HL-60/S4 treated with phorbol 12-myristate 13-acetate at 8.2 ng/mL for 4 days and 3 days (cell line): ENCODE measurements around the gene NEDD1.

Source experiments
- in situ Hi-C: fragments of 300-500 bp; cut with MboI; formaldehyde crosslinking; loops from 2 replicates; pipeline ENCODE4 v1.15.0; 2022; ENCODE audit warnings: low sequenced_read_pairs

NEDD1 gene

GRCh38 chr12:96897421-96897820 lies 9.6 kb upstream of the NEDD1 start:
- in situ Hi-C loops, result no loop called here

DNA sequence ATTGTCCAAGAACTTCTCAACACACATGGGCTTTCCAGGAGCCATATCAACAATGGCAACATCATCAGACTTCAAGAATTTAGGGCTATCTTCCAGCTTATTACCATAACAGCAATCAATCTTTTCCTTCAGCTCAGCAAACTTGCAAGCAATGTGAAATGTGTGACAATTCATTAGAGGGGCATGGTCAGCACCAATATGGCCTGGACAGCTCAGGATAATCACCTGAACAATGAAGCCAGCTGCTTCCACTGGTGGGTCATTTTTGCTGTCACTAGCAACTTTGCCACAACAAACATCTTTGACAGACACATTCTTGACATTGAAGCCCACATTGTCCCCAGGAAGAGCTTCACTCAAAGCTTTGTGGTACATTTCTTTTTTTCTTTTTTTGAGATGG lies 5.9 kb upstream of the NEDD1 start:
- in situ Hi-C loops, result no loop called here

DNA sequence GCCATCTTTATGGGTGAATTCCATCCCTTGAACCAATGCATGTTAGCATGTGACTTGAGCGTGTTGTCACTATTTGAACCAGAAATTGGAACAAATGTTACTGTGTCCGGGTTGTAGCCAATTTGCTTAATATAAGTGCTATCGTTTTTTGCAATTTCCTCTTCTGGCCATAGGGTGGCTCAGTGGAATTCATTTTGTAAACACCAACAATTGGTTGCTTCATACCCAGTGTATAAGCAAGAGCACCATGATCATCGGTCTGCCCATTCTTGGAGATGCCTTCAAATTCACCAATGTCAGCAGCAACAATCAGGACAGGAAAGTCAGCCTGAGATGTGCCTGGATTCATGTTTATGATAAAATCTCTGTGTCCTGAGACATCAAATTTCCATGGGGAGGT lies 5.0 kb upstream of the NEDD1 start:
- in situ Hi-C loops, result no loop called here

DNA sequence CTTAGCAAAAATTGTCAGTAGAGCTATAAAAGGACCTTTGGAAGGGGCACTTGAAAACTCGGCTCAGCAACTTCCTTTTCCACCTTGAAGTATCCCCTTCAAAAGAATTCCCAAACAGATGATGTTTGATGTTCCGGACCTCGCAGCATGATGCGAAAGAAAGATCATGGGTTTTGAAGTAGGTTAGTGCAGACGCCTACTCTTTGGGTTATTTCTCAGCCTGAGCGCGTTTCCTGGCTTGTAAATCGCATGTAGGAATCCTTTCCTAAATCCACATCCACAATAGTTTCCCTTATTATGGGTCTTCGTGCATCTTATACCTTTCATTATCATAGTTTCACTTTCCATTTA lies 584 bp upstream of the NEDD1 start:
- in situ Hi-C loops, result no loop called here

- in situ Hi-C loops, result no loop called here
Measured at GRCh38 chr12:96907671-96908422, 790 bp downstream of the NEDD1 start.

- in situ Hi-C loops, result no loop called here
Measured at GRCh38 chr12:96908423-96908675, 1.3 kb downstream of the NEDD1 start.

DNA sequence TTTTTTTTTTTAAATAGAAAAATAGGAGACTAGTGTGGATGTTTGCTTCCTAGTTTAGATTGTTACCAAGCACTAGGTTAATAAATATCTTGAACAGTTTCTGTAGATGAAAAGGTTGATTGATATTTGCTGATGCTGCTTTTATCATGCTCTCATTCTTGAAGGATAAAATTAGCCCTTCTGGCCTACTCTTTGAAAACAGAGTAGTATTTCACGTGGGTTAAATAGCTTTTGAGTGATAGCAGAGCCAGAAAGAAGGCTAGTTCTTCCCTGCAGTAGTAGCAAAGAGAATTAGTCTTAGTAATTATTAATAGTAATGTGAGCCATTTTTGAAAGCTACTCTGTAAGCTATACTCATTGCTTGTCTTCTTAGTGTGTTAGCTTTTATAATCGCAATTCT lies 5.2 kb downstream of the NEDD1 start:
- in situ Hi-C loops, result no loop called here

DNA sequence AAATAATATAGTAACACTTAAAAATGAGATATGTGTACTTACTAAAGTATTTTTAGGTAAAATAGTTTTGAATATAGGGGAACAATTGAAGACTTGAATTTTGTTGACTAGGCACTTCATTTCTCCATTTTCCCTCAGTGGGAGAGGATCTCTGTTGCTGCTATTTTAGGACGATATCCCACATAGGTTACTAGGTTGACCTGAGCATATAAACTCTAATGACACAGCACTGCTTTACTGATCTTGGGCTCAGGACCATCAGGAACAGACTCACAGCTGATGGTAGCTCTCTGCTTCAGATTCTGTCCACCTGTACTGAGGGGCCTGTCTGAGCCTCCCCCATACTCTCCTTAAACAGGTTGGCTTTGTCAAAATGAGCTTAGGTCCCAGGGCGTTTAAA lies 5.9 kb downstream of the NEDD1 start:
- in situ Hi-C loops, result no loop called here

DNA sequence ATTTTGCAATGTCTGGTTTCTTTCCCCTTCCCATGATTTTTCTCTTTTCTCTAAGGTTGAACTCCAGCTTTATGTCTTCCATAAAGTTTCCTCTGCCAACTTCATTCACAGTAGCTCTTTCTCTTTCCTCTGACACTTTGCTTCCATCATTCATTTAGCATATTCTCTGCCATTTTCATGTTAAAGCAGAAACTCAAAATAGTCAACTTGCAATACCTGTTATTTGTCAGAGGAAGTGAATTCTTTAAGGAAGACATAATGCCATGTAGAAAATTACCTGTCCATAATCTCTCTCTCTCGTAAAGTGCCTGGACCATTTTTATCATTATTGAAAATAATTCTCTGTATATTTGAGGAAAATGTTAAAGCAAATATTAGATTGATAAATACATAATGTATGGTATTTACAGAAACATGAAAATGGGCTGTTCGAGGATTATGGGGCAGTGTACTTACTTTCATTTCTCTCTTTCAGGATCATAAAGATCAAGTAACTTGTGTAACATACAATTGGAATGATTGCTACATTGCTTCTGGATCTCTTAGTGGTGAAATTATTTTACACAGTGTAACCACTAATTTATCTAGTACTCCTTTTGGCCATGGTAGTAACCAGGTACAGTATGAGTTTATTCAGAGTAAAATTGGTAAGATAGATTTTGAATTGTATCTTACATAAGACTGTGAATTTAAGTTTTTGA lies 12.6 kb downstream of the NEDD1 start:
- in situ Hi-C loops, result no loop called here

DNA sequence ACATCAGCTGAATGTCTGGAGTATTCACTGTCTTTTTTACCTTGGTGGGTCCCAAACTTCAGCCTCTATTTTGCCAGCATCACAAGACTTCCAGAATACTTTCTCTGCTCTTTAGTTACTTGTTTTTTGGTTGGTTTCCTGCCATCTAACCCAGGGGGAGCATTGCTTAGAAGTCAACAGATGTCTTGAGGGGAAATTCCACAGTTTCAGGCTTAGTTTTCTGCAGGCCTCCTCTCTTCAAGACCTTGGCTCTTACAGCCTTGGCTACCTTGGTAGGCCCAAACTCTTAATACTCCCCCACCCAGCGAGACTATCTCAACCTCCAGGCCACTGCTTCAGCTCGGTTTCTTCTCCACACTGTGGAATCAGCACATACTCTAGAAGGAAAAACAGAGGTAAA lies 41.7 kb downstream of the NEDD1 start:
- in situ Hi-C loops, result no loop called here

DNA sequence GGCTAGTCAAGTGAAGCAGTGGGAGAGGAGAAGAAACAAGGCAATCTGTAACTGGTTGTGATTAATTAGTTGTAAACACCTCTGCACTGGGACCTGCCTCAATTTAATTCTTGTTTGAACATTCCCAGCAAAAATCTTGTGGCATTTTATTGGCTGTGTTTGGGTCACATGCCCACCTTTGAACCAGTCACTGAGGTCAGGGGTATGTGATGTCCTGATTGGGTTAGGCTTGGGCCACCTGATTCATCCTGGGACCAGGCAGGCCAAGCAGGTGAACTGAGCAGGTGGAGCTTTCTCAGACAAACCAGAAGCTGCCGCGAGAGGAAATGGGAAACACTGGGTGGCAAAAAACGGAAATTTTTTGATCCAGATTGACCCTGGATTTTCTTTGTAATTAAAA lies 72.5 kb downstream of the NEDD1 start:
- in situ Hi-C loops, result no loop called here

DNA sequence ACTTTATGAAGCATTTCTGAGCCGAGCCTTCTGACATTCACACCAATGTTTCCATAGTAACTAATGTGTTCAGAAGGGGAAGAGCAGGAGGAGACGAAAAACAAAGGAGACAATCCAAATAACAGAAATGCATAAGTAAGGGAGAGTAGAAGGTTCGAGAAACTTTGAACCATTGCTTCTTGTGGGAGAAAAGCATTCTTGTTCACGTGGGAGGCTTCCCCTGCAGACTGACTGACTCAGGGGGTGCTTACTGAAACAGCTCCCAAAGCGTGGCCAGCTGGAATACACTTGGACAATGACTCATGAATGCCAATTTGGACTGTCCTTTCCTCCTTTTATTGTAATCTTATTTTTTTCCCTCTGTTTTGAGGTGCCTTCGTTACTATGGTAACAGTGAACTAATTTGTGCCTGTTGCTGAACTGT lies 73.9 kb downstream of the NEDD1 start:
- in situ Hi-C loops, result no loop called here

DNA sequence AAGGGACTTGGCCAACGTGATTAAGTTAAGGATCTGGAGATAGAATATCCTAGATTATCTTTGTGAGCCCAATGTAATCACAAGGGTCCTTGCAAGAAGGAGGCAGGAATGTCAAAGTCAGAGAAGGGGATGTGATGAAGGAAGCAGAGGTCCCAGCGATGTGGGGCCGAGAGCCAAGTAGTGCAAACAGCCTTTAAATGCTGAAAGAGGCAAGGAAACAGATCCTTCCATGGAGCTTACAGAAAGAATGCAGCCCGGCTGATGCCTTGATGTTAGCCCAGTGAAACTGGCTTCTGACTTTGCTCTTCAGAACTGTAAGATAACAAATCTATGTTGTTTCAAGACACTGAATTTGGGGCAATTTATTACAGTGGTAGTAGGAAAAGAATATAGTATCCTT lies 74.9 kb downstream of the NEDD1 start:
- in situ Hi-C loops, result no loop called here

DNA sequence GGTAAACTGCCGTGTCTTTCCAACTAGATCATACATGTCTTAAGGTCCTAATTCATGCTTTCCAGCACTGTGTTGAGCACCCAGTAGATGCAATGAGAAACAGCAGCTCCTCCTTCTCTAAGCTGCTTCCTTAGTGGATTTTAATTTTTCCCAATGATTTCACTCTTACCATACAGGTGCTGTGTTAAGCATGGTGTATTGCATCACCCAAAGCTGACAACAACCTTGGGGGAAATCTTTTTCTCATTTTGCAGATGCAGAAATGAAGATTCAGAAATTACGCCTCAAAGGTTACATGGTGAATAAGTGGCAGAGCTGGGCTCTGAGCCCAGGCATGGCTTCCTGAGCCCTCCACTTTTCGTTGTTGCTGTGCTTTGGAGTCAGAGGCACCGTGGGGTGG lies 75.6 kb downstream of the NEDD1 start:
- in situ Hi-C loops, result no loop called here

GRCh38 chr12:96985515-96986362 lies 78.7 kb downstream of the NEDD1 start:
- in situ Hi-C loops, result no loop called here

DNA sequence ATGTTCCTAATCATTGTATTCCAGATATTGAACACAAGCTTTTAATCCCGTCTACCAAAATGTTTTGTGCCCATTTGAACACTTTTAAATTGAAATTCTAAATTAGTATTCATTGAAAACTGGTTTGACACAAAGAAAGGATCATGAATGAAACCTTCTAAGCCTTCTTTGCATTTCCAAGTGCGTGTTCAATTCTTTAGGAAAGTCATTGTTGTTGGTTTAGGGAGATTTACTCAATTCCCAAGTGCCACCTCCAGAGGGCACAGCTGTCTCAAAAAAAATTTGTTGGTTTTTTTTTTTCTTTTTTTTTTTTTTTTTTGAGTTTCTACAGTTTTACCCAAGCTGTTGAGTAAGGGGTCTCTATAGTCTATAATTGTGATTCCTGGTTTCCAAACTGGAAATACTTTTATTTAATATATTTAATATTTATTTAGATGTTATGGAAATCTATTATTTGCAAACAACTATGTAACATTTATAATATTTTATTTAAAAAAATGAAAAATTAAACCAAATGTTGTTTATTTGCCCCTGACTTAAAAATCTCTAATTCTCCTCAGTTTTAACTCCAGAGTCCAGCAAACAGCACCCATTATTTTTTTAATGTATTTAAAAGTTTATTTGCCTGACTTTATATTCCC lies 79.9 kb downstream of the NEDD1 start:
- in situ Hi-C loops, result no loop called here

GRCh38 chr12:96988919-96989318 lies 81.9 kb downstream of the NEDD1 start:
- in situ Hi-C loops, result no loop called here

DNA sequence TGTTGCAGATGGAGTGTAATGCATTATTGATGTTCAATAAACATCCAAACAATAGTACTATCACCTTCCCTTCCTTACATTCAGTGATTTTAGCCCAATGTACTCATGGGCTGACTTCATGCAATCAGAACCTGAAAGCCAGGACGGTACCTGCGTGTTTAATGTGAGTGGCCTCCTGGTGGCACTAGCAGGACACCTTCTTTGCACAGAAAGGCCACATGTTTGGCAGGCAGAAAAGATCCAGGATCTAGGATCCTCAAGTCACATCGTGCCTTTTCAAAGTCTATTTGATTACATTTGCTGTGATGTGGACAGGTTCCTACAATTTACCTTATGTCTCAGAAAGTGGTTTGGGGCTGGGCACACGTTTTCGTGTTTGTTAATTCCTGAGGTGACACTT lies 82.9 kb downstream of the NEDD1 start:
- in situ Hi-C loops, result no loop called here

GRCh38 chr12:96994900-96995299 lies 87.8 kb downstream of the NEDD1 start:
- in situ Hi-C loops, result no loop called here

- in situ Hi-C loops, result no loop called here
Measured at GRCh38 chr12:96995861-96996260, 88.8 kb downstream of the NEDD1 start.

DNA sequence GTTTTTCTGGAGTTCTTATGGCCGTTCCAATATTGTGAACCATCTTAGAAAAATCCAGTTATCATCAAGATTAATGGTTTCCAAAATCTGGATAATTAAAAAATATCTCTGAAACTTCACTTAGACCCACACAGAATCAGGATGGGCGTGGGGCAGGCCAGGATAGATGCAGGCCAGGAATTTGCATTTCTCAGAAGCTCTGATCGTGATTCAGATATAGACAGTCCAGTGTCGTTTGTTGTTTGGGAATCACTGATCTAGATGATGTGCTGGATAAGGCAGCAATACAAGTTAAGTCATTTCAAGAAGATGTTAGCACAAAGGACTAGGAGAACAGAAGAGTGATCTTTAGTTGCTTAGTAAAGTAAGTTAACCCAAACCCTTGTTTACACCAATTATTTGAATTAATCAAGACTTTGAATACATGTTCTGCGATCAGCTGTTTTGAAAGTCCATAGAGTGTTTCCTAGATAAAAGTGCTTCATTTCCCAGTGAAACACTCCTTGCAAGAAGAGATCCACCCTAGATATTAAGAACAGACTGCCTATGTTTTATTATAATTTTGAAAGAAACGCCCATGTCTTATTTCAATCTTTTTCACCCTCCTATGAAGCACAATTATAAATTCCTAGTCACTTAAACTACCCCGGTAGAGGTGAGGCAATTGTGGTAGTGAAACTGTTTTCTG lies 90.9 kb downstream of the NEDD1 start:
- in situ Hi-C loops, result no loop called here
